NCI-H345 treated with DMSO at 0.1 percent for 48 hours (cell line): Measurements from ENCODE around the gene ESYT3.
"Not testable (repeated sequence)": the region's sequence is repeated elsewhere in the genome, so short reads cannot be mapped to it uniquely, and the experiment has no call there.

Source experiments
- DNase-seq: peaks from one replicate; lab custom pipeline; 2025; ENCODE audit not compliant: unreplicated experiment; lab: John Stamatoyannopoulos, UW

Gene ESYT3

GRCh38 chr3:138441742-138442141 is 7.3 kb downstream of the ESYT3 start:
- DNase-seq, result no peak

GRCh38 chr3:138442433-138442832 is 8.0 kb downstream of the ESYT3 start:
- DNase-seq, result no peak

- no peak for DNase-seq
Measured at GRCh38 chr3:138443091-138443490, 8.7 kb downstream of the ESYT3 start.

GRCh38 chr3:138443521-138444503 is 9.4 kb downstream of the ESYT3 start:
- DNase-seq, result no peak

- no peak for DNase-seq
Measured at GRCh38 chr3:138445236-138445635, 10.8 kb downstream of the ESYT3 start.

- DNase-seq, result no peak
Measured at GRCh38 chr3:138445654-138446053, 11.2 kb downstream of the ESYT3 start.

- no peak for DNase-seq
Measured at GRCh38 chr3:138448631-138449030, 14.2 kb downstream of the ESYT3 start.

- no peak for DNase-seq
Measured at GRCh38 chr3:138449490-138449889, 15.1 kb downstream of the ESYT3 start.

- no peak for DNase-seq
Measured at GRCh38 chr3:138450181-138450580, 15.8 kb downstream of the ESYT3 start.

- no peak for DNase-seq
Measured at GRCh38 chr3:138450704-138451424, 16.4 kb downstream of the ESYT3 start.

GRCh38 chr3:138451595-138452162 is 17.3 kb downstream of the ESYT3 start:
- DNase-seq, result no peak

- DNase-seq, result no peak
Measured at GRCh38 chr3:138452436-138452835, 18.0 kb downstream of the ESYT3 start.

- DNase-seq, result not testable (repeated sequence)
Measured at GRCh38 chr3:138453940-138454339, 19.5 kb downstream of the ESYT3 start.

- no peak for DNase-seq
Measured at GRCh38 chr3:138455801-138456716, 21.6 kb downstream of the ESYT3 start.

- DNase-seq, result no peak
Measured at GRCh38 chr3:138456961-138457862, 22.8 kb downstream of the ESYT3 start.

GRCh38 chr3:138457863-138458735 is 23.7 kb downstream of the ESYT3 start:
- DNase-seq, result no peak

- DNase-seq, result no peak
Measured at GRCh38 chr3:138458774-138459499, 24.5 kb downstream of the ESYT3 start.
